Measurements from ENCODE around the gene ZNF185. TPM values are rescaled to one million over a fixed set of nuclear protein-coding genes. Genes with fewer than 3 reads are reported as not detected.

Gene ZNF185
- total and polyA plus RNA-seq, 4 donors = 2.6 to 13.5 (median 6.4) TPM

GRCh38 chrX:152918707-152919106 lies 20.8 kb downstream of the ZNF185 start:
- WGBS, 2 donors = 69 to 82% methylated on average over 7 of the region's 7 CpGs
- intact Hi-C loops (cut with DNase I) = no loop called here
- ATAC-seq (ENCODE audit: low FRiP score) = no peak

GRCh38 chrX:152923599-152923998 lies 25.7 kb downstream of the ZNF185 start:
- no peaks in the 10 kb centered on the region for H3K9me3 ChIP-seq (ENCODE audit: control insufficient read depth, low read length)
- no peaks in the 10 kb centered on the region for H3K27me3 ChIP-seq (ENCODE audit: control insufficient read depth in 1 of 2, insufficient read depth in 2 of 2, low read length in 1 of 2)
- no peak overlapping the region for H3K4me3 ChIP-seq (ENCODE audit: low read length in 2 of 2)
- 79 to 84% methylated on average over 10 of the region's 10 CpGs for WGBS, 2 donors
- no peaks in the 10 kb centered on the region for H3K4me1 ChIP-seq (ENCODE audit: control insufficient read depth in 1 of 2, insufficient read depth in 2 of 2, low read length in 2 of 2)
- H3K36me3 ChIP-seq (ENCODE audit: control insufficient read depth in 1 of 2, insufficient read depth in 2 of 2, low read length in 1 of 2) = no peaks in the 10 kb centered on the region
- intact Hi-C loops (cut with DNase I) = no loop called here
- DNase-seq (no peak), ATAC-seq (ENCODE audit: low FRiP score) (no peak)
- no peak overlapping the region for H3K27ac ChIP-seq (ENCODE audit: low read depth in 1 of 2, low read length in 2 of 2)

More at GRCh38 chrX:152918707-152919106, 20.8 kb downstream of the ZNF185 start:
- H3K36me3 ChIP-seq (ENCODE audit: control insufficient read depth in 1 of 2, insufficient read depth in 2 of 2, low read length in 1 of 2) = no peaks in the 10 kb centered on the region
- no peaks in the 10 kb centered on the region for H3K27me3 ChIP-seq (ENCODE audit: control insufficient read depth in 1 of 2, insufficient read depth in 2 of 2, low read length in 1 of 2)
- H3K4me1 ChIP-seq (ENCODE audit: control insufficient read depth in 1 of 2, insufficient read depth in 2 of 2, low read length in 2 of 2) = no peaks in the 10 kb centered on the region
- H3K9me3 ChIP-seq (ENCODE audit: control insufficient read depth, low read length) = no peaks in the 10 kb centered on the region
- no peak overlapping the region for H3K4me3 ChIP-seq (ENCODE audit: low read length in 2 of 2)
- no peak overlapping the region for H3K27ac ChIP-seq (ENCODE audit: low read depth in 1 of 2, low read length in 2 of 2)
- DNase-seq = no peak

GRCh38 chrX:152925835-152926234 lies 28.0 kb downstream of the ZNF185 start:
- intact Hi-C loops (cut with DNase I) = no loop called here
- DNase-seq (no peak), ATAC-seq (ENCODE audit: low FRiP score) (no peak)
- Histone ChIP-seq H3K4me1 (ENCODE audit: control insufficient read depth in 1 of 2, insufficient read depth in 2 of 2, low read length in 2 of 2) (no peaks in the 10 kb centered on the region), H3K27ac (ENCODE audit: low read depth in 1 of 2, low read length in 2 of 2) (no peak overlapping the region), H3K36me3 (ENCODE audit: control insufficient read depth in 1 of 2, insufficient read depth in 2 of 2, low read length in 1 of 2) (no peaks in the 10 kb centered on the region), H3K4me3 (ENCODE audit: low read length in 2 of 2) (no peak overlapping the region), H3K9me3 (ENCODE audit: control insufficient read depth, low read length) (no peaks in the 10 kb centered on the region), H3K27me3 (ENCODE audit: control insufficient read depth in 1 of 2, insufficient read depth in 2 of 2, low read length in 1 of 2) (no peaks in the 10 kb centered on the region)
- WGBS, 2 donors = 72 to 83% methylated on average over 5 of the region's 5 CpGs

- Histone ChIP-seq H3K27ac (ENCODE audit: low read depth in 1 of 2, low read length in 2 of 2) (no peak overlapping the region), H3K36me3 (ENCODE audit: control insufficient read depth in 1 of 2, insufficient read depth in 2 of 2, low read length in 1 of 2) (no peaks in the 10 kb centered on the region), H3K9me3 (ENCODE audit: control insufficient read depth, low read length) (no peaks in the 10 kb centered on the region), H3K4me3 (ENCODE audit: low read length in 2 of 2) (no peak overlapping the region), H3K27me3 (ENCODE audit: control insufficient read depth in 1 of 2, insufficient read depth in 2 of 2, low read length in 1 of 2) (no peaks in the 10 kb centered on the region), H3K4me1 (ENCODE audit: control insufficient read depth in 1 of 2, insufficient read depth in 2 of 2, low read length in 2 of 2) (no peaks in the 10 kb centered on the region)
- intact Hi-C loops (cut with DNase I) = no loop called here
- no peak for DNase-seq
- WGBS, 2 donors = 19 to 24% methylated on average over 8 of the region's 8 CpGs
- no peak for ATAC-seq (ENCODE audit: low FRiP score)
Measured at GRCh38 chrX:152926279-152926678, 28.4 kb downstream of the ZNF185 start.

- Histone ChIP-seq H3K4me1 (ENCODE audit: control insufficient read depth in 1 of 2, insufficient read depth in 2 of 2, low read length in 2 of 2) (no peaks in the 10 kb centered on the region), H3K36me3 (ENCODE audit: control insufficient read depth in 1 of 2, insufficient read depth in 2 of 2, low read length in 1 of 2) (no peaks in the 10 kb centered on the region), H3K9me3 (ENCODE audit: control insufficient read depth, low read length) (no peaks in the 10 kb centered on the region), H3K4me3 (ENCODE audit: low read length in 2 of 2) (no peak overlapping the region), H3K27ac (ENCODE audit: low read depth in 1 of 2, low read length in 2 of 2) (no peak overlapping the region), H3K27me3 (ENCODE audit: control insufficient read depth in 1 of 2, insufficient read depth in 2 of 2, low read length in 1 of 2) (no peaks in the 10 kb centered on the region)
- WGBS, 2 donors = 80% methylated on average over 11 of the region's 11 CpGs
- DNase-seq (peak in 1 of 2 donors; percentile 11), ATAC-seq (ENCODE audit: low FRiP score) (no peak)
- intact Hi-C loops (cut with DNase I) = no loop called here
Measured at GRCh38 chrX:152926923-152927322, 29.1 kb downstream of the ZNF185 start.

- intact Hi-C loops (cut with DNase I) = no loop called here
- WGBS, 2 donors = 76 to 89% methylated on average over 17 to 18 of the region's 18 CpGs
Measured at GRCh38 chrX:152927858-152928760, 30.2 kb downstream of the ZNF185 start.

GRCh38 chrX:152928761-152929400 lies 31.0 kb downstream of the ZNF185 start:
- ATAC-seq (ENCODE audit: low FRiP score) = no peak
- WGBS, 2 donors = 76 to 87% methylated on average over 10 of the region's 10 CpGs

More at GRCh38 chrX:152927858-152928760, 30.2 kb downstream of the ZNF185 start:
- Histone ChIP-seq H3K9me3 (ENCODE audit: control insufficient read depth, low read length) (no peaks in the 10 kb centered on the region), H3K27me3 (ENCODE audit: control insufficient read depth in 1 of 2, insufficient read depth in 2 of 2, low read length in 1 of 2) (no peaks in the 10 kb centered on the region), H3K4me3 (ENCODE audit: low read length in 2 of 2) (no peak overlapping the region), H3K36me3 (ENCODE audit: control insufficient read depth in 1 of 2, insufficient read depth in 2 of 2, low read length in 1 of 2) (no peaks in the 10 kb centered on the region), H3K27ac (ENCODE audit: low read depth in 1 of 2, low read length in 2 of 2) (no peak overlapping the region), H3K4me1 (ENCODE audit: control insufficient read depth in 1 of 2, insufficient read depth in 2 of 2, low read length in 2 of 2) (no peaks in the 10 kb centered on the region)
- DNase-seq (peak in 1 of 2 donors; percentile 21), ATAC-seq (ENCODE audit: low FRiP score) (no peak)

GRCh38 chrX:152929898-152930297 lies 32.0 kb downstream of the ZNF185 start:
- no peaks in the 10 kb centered on the region for H3K4me1 ChIP-seq (ENCODE audit: control insufficient read depth in 1 of 2, insufficient read depth in 2 of 2, low read length in 2 of 2)
- H3K4me3 ChIP-seq (ENCODE audit: low read length in 2 of 2) = no peak overlapping the region
- H3K36me3 ChIP-seq (ENCODE audit: control insufficient read depth in 1 of 2, insufficient read depth in 2 of 2, low read length in 1 of 2) = no peaks in the 10 kb centered on the region
- no peaks in the 10 kb centered on the region for H3K9me3 ChIP-seq (ENCODE audit: control insufficient read depth, low read length)
- intact Hi-C loops (cut with DNase I) = no loop called here
- no peak overlapping the region for H3K27ac ChIP-seq (ENCODE audit: low read depth in 1 of 2, low read length in 2 of 2)
- 74 to 85% methylated on average over 4 of the region's 4 CpGs for WGBS, 2 donors
- ATAC-seq (ENCODE audit: low FRiP score) (no peak), DNase-seq (peak; percentile 6 to 24)
- H3K27me3 ChIP-seq (ENCODE audit: control insufficient read depth in 1 of 2, insufficient read depth in 2 of 2, low read length in 1 of 2) = no peaks in the 10 kb centered on the region

More at GRCh38 chrX:152928761-152929400, 31.0 kb downstream of the ZNF185 start:
- no peaks in the 10 kb centered on the region for H3K9me3 ChIP-seq (ENCODE audit: control insufficient read depth, low read length)
- H3K36me3 ChIP-seq (ENCODE audit: control insufficient read depth in 1 of 2, insufficient read depth in 2 of 2, low read length in 1 of 2) = no peaks in the 10 kb centered on the region
- H3K4me3 ChIP-seq (ENCODE audit: low read length in 2 of 2) = no peak overlapping the region
- H3K27me3 ChIP-seq (ENCODE audit: control insufficient read depth in 1 of 2, insufficient read depth in 2 of 2, low read length in 1 of 2) = no peaks in the 10 kb centered on the region
- intact Hi-C loops (cut with DNase I) = no loop called here
- DNase-seq = peak in 1 of 2 donors; percentile 31
- H3K4me1 ChIP-seq (ENCODE audit: control insufficient read depth in 1 of 2, insufficient read depth in 2 of 2, low read length in 2 of 2) = no peaks in the 10 kb centered on the region
- no peak overlapping the region for H3K27ac ChIP-seq (ENCODE audit: low read depth in 1 of 2, low read length in 2 of 2)

All from aorta (tissue), 5 donors.